Raji (cell line): ENCODE data around the gene CNIH1.
A peak's percentile ranks its signal among the peaks of the same experiment; 100 is the strongest.

Experiments
- POLR2A ChIP-seq: IDR thresholded peaks from 2 replicates; pipeline ENCODE4 v1.6.1; 2011; ENCODE audit warnings: low read depth, low read length, control low read depth; ENCODE audit not compliant: insufficient read depth

CNIH1 gene

GRCh38 chr14:54440873-54441868, at the start of gene CNIH1:
Gene CNIH1 (minus strand): TSS chr14:54441374. CDS start chr14:54441327, 47 bp downstream.
- peak; percentile 94 for TF ChIP-seq POLR2A

- TF ChIP-seq POLR2A = no peak
Measured at GRCh38 chr14:54490445-54491175, 49.4 kb upstream of the CNIH1 start.

- no peak for TF ChIP-seq POLR2A
Measured at GRCh38 chr14:54489731-54490444, 48.7 kb upstream of the CNIH1 start.

- no peak for TF ChIP-seq POLR2A
Measured at GRCh38 chr14:54489318-54489683, 48.1 kb upstream of the CNIH1 start.

GRCh38 chr14:54488646-54489317, 47.6 kb upstream of the CNIH1 start, which contains the start of gene GMFB:
Gene GMFB (minus strand): TSS chr14:54488980. CDS start chr14:54488927, 53 bp downstream.
- TF ChIP-seq POLR2A = peak; percentile 69

- no peak for TF ChIP-seq POLR2A
Measured at GRCh38 chr14:54488318-54488645, 47.1 kb upstream of the CNIH1 start.

- no peak for TF ChIP-seq POLR2A
Measured at GRCh38 chr14:54487771-54488170, 46.6 kb upstream of the CNIH1 start.

- no peak for TF ChIP-seq POLR2A
Measured at GRCh38 chr14:54486685-54487084, 45.5 kb upstream of the CNIH1 start.

GRCh38 chr14:54483846-54484245, 42.7 kb upstream of the CNIH1 start:
- TF ChIP-seq POLR2A = no peak

- peak; percentile 30; the same call in 1 of the 2 replicates for TF ChIP-seq POLR2A
Measured at GRCh38 chr14:54483073-54483745, 42.0 kb upstream of the CNIH1 start.

- TF ChIP-seq POLR2A = no peak
Measured at GRCh38 chr14:54481695-54482094, 40.5 kb upstream of the CNIH1 start.

- TF ChIP-seq POLR2A = no peak
Measured at GRCh38 chr14:54480830-54481562, 39.8 kb upstream of the CNIH1 start.

- TF ChIP-seq POLR2A = no peak
Measured at GRCh38 chr14:54478636-54479215, 37.6 kb upstream of the CNIH1 start.
